ENCODE results near the gene RPL22. TPM values are rescaled to one million over a fixed set of nuclear protein-coding genes. Genes with fewer than 3 reads are reported as not detected.

Gene RPL22
- total RNA-seq, 1 experiment from 2014 or later, result 441 TPM

- TF ChIP-seq CBFB (CRISPR knock-in tag; IDR thresholded peaks at IDR 0.05; ENCODE audit: low read depth) (no peak), CREB1 (CRISPR knock-in tag; IDR thresholded peaks at IDR 0.05) (no peak), OVOL2 (CRISPR knock-in tag; IDR thresholded peaks at IDR 0.05; ENCODE audit: borderline replicate concordance) (no peak), PRRX2 (CRISPR knock-in tag; IDR thresholded peaks at IDR 0.05) (no peak), ARID4B (CRISPR knock-in tag; IDR thresholded peaks at IDR 0.05; ENCODE audit: borderline replicate concordance) (peak; percentile 32; the same call in 1 of the 2 replicates), TEAD1 (CRISPR knock-in tag; IDR thresholded peaks at IDR 0.05) (0 out of 2 replicates have a peak, but pooled peaks have one; percentile 43), CREM (CRISPR knock-in tag; IDR thresholded peaks at IDR 0.05) (no peak), MYBL2 (CRISPR knock-in tag; IDR thresholded peaks at IDR 0.05) (no peak)
- TF ChIP-seq, protein P1, sequence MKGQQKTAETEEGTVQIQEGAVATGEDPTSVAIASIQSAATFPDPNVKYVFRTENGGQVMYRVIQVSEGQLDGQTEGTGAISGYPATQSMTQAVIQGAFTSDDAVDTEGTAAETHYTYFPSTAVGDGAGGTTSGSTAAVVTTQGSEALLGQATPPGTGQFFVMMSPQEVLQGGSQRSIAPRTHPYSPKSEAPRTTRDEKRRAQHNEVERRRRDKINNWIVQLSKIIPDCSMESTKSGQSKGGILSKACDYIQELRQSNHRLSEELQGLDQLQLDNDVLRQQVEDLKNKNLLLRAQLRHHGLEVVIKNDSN (CRISPR knock-in tag; IDR thresholded peaks at IDR 0.05), result peak; percentile 30; the same call in 1 of the 2 replicates
Observed at GRCh38 chr1:6148497-6149241, 50.7 kb downstream of the RPL22 start (continued).

DNA sequence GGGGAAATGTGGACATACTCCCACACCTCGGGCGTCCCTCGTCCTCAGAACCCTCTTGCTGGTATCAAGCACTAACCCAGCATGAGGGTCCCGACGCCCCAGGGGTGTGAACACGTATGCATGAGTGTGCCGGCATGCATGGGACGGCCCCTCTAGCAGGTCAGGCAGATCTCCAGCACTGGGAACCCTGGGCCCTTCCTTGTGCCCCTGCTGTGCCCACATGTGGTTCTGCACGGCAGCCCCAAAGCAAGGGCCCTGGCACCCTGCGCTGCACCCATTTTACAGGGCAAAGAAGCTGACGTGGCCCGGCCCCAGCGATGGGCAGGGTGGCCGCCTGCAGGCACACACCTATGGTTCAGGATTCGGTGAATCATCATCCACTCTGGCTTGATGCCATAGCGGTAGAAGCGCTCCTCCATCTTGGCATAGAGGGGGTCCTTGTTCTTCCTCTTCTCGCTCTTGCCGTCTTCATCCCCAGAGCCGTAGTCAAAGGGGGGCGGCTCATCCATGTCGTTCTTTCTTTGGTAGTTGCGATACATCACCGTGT is 53.5 kb downstream of the RPL22 start:
- no peak overlapping the region for H3K27ac Mint-ChIP-seq

DNA sequence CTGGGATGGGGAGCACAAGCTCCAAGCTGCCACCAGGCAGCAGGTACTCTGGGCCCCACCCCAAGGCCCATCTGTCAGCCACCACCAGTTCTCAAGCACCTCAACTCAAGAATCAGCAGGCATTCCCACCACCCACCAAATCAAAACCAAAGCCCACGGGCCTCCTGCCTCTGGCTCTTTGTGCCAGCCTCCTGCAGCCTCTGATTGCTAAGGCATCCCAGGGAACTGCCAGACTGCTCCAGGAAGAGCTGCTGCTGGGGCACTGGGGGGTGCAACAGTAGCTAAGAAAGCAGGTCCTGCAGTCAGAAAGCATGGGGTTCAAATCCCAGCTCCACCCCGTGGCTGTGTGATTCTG is 54.0 kb downstream of the RPL22 start:
- ChIA-PET POLR2A (no interaction called here), CTCF (interaction anchor here (1.0 to 2.0 kb wide), 5 partner anchors 9 to 60 kb away, joined by 3 to 7 read pairs (median 4); no protein-coding TSS in a partner anchor)
- Mint-ChIP-seq H3K4me3 (no peak overlapping the region), H3K27me3 (ENCODE audit: low read depth) (peaks cover 19% of the 10 kb centered on the region), H3K9me3 (no peaks in the 10 kb centered on the region), H3K36me3 (no peaks in the 10 kb centered on the region), H3K27ac (no peak overlapping the region), H3K4me1 (peaks cover 4% of the 10 kb centered on the region)
- DNase-seq (ENCODE audit: low spot score), result no peak
- TF ChIP-seq, protein P2, sequence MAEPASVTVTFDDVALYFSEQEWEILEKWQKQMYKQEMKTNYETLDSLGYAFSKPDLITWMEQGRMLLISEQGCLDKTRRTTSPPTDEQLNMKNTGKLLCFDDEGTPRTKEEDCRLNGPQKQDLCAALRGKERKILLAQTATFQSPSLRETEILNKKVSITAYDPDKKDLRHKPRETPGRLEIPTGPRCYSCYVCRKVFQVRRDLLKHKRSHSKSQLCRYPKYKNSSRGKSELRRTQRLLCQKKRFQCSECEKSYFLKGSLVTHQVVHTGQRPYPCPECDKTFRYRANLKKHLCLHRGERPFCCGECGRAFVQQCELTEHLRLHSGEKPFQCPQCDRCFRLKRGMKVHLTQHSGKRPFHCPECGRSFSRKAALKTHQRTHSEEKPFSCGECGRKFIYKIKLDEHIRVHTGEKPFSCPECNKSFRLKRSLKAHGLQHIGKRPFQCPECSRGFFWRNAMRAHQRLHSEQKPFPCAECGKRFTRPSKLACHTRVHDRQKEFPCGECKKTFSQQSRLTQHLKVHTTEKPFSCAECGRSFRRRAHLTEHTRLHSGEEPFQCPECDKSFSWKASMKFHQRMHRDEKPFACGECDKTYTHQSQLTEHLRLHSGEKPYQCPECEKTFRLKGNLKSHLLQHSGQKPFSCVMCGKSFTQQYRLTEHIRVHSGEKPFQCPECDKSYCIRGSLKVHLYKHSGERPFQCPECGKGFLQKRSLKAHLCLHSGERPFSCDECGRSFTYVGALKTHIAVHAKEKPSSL (CRISPR knock-in tag; conservative IDR thresholded peaks at IDR 0.05), result no peak
- TF ChIP-seq, protein P3, sequence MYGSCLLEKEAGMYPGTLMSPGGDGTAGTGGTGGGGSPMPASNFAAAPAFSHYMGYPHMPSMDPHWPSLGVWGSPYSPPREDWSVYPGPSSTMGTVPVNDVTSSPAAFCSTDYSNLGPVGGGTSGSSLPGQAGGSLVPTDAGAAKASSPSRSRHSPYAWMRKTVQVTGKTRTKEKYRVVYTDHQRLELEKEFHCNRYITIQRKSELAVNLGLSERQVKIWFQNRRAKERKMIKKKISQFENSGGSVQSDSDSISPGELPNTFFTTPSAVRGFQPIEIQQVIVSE (CRISPR knock-in tag; IDR thresholded peaks at IDR 0.05; ENCODE audit: borderline replicate concordance), result no peak
- TF ChIP-seq ZNF416 (CRISPR knock-in tag; IDR thresholded peaks at IDR 0.05) (no peak), NR1H2 (CRISPR knock-in tag; IDR thresholded peaks at IDR 0.05) (no peak), TCF7 (CRISPR knock-in tag; IDR thresholded peaks at IDR 0.05; ENCODE audit: low read depth) (no peak), FOXJ3 (CRISPR knock-in tag; IDR thresholded peaks at IDR 0.05; ENCODE audit: borderline replicate concordance) (no peak), KAT7 (CRISPR knock-in tag; IDR thresholded peaks at IDR 0.05; ENCODE audit: borderline replicate concordance) (no peak), EMX1 (CRISPR knock-in tag; IDR thresholded peaks at IDR 0.05) (no peak), PRRX2 (CRISPR knock-in tag; IDR thresholded peaks at IDR 0.05) (no peak)
- no peak for ATAC-seq

More for the DNA sequence above, 53.5 kb downstream of the RPL22 start:
- DNase-seq (ENCODE audit: low spot score) (no peak), ATAC-seq (no peak)
- CTCF ChIA-PET, result interaction anchor here (1.0 to 1.6 kb wide), 4 partner anchors 9 to 59 kb away, joined by 3 to 7 read pairs (median 4); no protein-coding TSS in a partner anchor
- no peaks in the 10 kb centered on the region for H3K9me3 Mint-ChIP-seq
- POLR2A ChIA-PET, result no interaction called here
- TF ChIP-seq MXD4 (CRISPR knock-in tag; IDR thresholded peaks at IDR 0.05; ENCODE audit: borderline replicate concordance) (no peak), NR3C1 (CRISPR knock-in tag; conservative IDR thresholded peaks at IDR 0.05; ENCODE audit: low read depth) (no peak), IRF2 (CRISPR knock-in tag; IDR thresholded peaks at IDR 0.05; ENCODE audit: borderline replicate concordance, low read depth) (no peak), SP1 (CRISPR knock-in tag; conservative IDR thresholded peaks at IDR 0.05) (no peak)
- H3K4me3 Mint-ChIP-seq, result no peak overlapping the region
- peaks cover 19% of the 10 kb centered on the region for H3K27me3 Mint-ChIP-seq (ENCODE audit: low read depth)
- peaks cover 4% of the 10 kb centered on the region for H3K4me1 Mint-ChIP-seq
- H3K36me3 Mint-ChIP-seq, result no peaks in the 10 kb centered on the region
